Globus pallidus (tissue), 1 donor: Measurements from ENCODE around the gene RABL6.
"Not testable (repeated sequence)": the region's sequence is repeated elsewhere in the genome, so short reads cannot be mapped to it uniquely, and the experiment has no call there.

Experiments used
- DNase-seq: peaks from one replicate; pipeline ENCODE4 v3.0.0-alpha.2; 2015; ENCODE audit warnings: low spot score

The RABL6 gene

DNA sequence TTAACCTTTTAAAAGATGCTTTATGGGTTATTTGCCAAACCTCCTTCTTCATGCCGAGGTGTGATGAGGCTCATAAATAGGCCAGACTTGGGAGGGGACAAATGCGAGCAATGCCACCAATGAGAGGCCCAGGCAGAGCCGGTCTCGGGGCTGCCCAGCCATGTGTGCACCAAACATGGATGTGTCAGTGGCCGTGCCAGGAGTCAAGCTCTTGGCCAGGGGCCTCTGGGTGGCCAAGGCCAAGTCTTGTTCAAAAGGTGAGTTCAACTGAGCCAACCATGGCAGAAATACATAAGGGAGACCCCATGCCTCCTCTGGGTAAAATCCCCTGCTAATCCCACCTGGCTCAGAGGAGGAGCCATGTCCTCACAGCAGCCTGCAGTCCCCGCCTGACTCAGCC, 32.6 kb upstream of the RABL6 start:
- no peak for DNase-seq

DNA sequence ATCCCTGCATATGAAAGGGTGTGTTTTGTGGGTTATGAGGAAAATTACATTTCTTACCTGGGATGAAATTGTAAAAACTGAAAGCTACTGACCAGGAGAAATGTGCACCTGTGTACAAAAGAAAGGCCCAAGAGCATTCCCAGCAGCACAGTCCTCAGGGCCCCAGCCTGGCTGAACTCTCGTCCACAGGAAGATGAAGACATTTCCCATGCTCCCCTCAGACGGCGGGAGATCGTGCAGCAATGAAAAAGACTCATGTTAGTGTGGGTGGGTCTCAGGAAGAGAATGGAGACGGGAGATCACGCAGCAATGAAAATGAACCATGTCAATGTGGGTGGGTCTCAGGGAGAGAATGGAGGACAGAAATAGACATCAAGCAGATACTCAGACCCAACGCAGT, 30.8 kb upstream of the RABL6 start:
- DNase-seq = no peak

DNA sequence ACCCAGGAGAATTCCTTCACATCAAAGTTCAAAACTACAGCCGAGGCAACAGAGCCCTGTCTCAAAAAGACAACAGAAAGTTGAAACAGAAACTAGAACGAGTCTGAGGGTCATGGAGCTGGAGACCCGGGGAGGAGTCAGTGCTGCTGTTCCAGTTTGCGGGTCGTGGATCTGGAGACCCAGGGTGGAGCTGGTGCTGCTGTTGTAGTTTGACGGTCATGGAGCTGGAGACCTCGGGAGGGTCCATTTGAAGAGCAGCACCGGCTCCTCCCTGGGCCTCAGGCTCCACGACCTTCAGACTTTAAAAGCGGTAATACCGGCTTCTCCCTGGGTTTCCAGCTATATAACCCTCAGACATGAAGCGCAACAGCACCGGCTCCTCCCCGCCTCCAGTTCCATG, 30.4 kb upstream of the RABL6 start:
- DNase-seq = no peak

DNA sequence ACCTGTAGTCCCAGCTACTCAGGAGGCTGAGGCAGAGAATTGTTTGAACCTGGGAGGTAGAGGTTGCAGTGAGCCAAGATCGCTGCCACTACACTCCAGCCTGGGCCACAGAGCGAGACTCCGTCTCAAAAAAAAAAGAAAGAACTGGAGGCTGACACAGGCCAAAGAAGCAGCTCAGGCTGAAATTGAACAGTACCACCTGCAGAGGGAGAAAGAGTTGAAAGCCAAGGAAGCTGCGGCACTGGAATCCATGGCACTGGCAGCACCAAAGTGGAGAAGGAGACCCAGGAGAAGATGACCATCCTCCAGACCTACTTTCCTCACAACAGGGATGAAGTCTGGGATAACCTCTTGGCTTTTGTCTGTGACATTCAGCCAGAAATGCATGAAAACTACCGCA, 27.9 kb upstream of the RABL6 start:
- no peak for DNase-seq

DNA sequence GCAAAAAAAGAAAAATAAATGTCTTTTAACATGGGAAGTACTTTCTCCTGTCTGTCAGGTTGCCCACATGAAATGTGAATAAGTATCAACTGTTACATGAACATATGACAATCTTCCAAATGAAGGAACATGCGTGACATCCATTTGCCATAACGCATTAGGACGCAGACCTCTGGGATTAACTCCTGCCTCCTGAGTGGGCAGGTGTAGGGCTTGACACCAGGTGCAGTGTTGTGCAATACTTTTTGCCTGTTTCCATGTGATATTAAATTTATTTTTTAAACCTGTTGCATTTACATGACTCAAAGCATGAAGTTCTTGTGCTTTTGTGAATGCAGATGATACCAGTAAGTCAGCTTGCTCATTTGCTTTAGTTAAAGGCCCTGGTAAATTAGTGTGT, 25.3 kb upstream of the RABL6 start:
- DNase-seq = no peak

DNA sequence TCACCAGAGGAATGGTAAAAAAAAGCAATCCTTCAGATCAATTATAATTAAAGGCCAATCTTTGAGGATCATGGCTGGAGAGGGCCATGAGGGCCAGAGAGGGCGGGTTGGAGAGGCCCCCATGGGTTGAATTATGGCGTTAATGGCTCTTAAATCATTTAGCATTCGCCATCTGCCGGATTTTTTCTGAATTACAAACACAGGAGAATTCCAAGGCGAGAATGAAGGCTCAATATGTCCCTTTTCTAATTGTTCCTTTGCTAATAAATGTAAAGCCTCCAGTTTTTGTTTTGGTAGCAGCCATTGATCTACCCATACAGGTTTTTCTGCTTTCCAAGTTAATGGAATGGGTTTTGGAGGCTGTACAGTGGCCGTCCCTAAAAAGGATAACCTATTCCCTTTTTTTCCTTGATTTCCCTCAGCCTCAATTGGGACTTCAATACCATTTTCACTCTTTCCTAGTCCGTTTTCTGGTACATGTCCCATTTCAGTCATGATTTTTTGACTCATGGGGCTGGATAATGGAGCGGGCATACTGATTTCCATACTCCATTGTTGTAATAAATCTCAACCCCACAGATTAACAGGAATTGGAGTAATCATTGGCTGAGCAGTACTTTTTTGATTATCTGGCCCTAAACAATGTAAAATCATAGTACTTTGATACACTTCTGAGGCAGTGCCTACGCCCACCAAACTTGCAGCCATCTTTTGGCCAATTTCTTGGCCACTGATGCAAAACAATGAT, 23.3 kb upstream of the RABL6 start:
- no peak for DNase-seq

DNA sequence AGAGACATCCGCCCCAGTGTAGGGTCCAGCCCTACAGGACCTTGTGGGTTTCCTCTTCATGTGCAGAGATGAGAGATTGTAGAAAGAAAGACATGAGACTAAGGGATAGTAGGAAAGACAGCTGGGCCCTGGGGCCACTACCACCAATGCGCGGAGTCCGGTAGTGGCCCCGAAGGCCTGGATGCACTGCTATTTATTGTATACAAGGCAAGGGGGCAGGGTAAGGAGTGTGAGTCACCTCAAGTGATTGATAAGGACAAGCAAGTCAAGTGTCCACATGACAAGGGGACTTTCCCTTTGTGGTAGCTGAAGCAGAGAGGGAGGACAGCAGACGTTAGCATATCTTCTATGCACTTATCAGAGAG, 22.8 kb upstream of the RABL6 start:
- no peak for DNase-seq

DNA sequence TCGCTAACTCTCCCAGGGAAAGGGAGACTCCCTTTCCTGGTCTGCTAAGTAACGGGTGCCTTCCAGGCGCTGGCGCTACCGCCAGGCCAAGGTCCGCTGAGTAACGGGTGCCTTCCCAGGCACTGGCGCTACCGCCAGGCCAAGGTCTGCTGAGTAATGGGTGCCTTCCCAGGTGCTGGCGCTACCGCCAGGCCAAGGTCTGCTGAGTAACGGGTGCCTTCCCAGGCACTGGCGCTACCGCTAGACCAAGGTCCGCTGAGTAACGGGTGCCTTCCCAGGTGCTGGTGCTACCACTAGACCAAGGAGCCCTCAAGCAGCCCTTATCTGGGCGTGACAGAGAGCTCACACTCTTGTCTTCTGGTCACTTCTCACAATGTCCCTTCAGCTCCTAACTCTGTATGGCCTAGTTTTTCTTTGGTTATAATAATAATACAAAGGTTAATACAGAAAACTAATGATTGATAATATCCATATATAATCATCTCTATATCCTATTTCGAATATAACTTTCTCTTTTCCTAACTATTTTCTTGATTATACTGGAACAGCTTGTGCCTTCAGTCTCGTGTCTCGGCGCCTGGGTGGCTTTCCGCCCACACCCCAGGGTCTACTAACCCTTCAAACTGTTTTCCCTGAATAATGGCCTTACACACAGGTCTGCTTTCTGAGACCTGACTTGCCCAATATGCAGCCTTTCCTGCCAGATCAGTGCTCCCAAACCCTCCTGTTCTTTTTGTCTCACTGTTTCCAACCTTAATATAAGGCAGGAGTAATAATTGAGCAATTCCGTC, 22.0 kb upstream of the RABL6 start:
- not testable (repeated sequence) for DNase-seq

DNA sequence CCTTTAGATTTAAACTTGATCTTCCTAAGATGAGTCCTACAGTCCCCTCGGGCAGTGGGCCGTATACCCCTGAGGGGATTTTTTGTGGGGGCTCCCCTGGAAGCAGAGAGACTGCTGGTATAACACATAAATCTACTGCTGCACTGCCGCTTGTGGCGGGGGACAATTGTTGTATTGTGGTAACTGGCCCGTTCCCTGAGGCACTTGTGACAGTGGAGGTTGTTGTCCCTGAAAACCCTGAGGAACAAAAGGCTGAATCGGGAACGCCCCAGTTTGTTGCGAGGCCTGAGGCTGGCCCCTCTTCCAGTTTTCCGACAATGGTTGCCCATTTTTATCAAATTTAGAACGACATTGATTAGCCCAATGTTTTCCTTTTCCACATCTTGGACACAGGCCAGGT, 21.3 kb upstream of the RABL6 start:
- peak; percentile 86 for DNase-seq

DNA sequence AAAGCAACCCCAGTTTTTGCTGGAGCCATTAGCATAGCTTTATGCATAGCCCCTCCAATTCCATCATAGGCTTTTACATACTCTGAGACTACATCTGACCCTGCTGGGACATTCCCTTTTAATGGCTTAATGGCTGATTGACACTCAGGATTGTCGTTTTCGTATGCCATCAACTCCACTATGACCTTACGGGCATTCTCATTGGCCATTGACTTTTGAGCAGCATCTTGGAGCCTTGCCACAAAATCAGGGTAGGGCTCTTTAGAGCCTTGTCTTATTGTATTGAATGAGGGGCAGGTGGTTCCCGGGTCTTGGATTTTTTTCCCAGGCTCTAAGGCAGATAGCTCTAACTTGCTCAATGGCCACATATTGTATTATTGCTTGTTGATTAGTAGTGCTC, 20.8 kb upstream of the RABL6 start:
- peak; percentile 44 for DNase-seq

DNA sequence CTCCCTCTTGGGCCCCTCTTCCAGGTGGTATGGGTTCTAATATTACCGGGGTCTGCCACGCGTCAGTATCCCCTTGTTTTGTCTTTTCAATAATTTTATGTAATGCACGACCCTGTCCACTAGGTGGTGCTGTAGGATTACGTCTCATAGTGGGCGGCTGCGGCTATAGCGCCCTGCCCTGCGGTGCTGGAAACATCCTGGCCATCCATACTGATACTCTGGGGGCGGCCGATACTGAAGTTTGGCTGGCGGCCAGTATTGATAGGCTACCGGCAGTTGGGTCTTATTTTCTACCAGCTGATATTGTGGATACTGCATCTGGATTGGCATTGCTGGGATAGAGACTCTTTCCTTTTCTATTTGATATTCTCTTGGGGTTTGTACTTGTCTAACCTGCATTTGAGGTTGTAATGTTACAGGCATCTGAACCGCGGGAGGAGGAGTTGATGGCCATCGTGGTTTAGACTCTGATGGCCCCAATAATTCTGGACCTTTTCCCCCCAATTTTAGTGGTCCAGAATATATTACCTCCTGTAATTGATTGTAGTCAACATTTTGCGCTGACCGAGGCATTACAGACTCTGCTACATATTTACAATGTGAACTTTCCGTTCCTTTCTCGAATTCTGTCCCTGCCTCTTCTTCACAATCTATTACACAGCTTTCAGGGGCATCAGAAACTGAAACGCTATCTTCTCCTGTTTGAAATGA, 19.9 kb upstream of the RABL6 start:
- peak; percentile 81 for DNase-seq

DNA sequence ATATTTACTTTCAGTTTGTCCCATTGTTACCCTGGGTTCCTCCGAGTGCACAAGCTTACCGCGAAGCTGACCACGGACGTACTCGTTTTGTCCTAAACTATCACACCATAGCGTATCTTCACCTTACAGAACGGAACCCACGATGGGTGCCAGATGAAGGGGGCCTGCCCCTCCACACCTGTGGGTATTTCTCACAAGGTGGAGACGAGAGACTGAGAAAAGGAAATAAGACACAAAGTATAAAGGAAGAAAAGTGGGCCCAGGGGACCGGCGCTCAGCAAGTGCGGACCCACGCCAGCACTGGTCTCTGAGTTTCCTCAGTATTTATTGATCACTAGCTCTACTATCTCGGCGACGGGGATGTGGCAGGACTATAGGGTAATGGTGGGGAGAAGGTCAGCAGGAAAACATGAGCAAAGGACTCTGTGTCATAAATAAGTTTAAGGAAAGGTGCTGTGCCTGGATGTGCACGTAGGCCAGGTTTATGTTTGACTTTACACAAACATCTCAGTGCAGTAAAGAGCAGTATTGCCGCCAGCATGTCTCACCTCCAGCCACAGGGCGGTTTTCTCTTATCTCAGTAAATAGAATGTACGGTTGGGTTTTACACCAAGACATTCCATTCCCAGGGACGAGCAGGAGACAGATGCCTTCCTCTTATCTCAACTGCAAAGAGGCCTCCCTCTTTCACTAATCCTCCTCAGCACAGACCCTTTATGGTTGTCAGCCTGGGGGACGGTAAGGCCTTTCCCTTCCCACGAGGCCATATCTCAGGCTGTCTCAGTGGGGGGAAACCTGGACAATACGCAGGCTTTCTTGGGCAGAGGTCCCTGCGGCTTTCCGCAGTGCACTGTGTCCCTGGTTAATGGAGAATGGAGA, 18.9 kb upstream of the RABL6 start:
- not testable (repeated sequence) for DNase-seq

DNA sequence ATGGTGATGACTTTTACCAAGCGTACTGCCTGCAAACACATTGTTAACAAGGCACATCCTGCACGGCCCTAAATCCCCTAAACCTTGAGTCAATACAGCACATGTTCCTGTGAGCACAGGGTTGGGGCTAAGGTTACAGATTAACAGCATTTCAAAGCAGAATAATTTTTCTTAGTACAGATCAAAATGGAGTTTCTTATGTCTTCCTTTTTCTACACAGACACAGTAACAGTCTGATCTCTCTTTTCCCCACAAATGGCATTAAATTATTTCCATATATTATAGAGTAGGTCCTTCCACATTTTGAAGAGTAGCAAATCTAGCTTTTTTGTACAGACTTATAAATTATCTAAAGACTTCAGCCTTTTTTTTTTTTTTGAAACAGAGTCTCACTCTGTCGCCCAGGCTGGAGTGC, 18.2 kb upstream of the RABL6 start:
- no peak for DNase-seq

DNA sequence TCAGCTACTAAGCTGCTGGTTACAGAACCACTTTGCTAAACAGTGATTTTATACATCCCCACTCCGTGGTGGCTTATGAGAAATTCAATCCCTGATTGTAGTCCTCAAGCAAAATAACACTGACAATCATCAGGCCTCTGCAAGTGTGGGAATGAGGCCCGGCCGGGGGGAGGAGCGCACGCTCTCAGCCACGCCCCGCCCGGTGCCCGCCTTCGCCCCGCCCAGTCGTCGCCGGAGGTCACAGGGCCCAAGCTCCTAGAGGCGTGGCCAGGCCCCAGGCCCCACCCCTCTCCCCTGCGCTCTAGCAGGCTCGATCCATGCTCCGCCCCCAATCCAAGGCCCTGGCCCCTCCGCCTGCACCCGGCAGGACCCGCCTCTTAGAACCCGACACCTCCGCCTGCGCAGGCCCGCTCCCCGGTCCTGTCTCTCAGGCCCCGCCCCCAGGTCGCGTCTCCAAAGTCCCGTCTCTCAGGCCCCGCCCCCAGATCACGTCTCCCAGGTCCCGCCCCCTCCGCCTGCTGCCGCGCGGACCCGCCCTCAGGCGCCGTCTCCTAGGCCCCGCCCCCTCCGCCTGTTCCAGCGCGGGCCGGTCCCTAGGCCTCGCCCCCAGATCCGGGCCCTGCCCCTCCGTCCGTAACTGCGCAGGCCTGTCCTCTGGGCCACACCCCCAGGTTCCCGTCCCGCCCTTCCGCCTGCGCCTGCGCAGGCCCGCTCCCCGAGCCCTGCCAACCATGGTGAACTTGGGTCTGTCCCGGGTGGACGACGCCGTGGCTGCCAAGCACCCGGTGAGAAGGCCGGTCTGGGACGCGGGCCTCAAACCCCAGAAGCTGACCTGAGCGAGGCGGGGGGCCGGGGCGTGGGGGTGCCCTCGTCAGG, 16.9 kb upstream of the RABL6 start, which contains the start of gene TMEM141:
TMEM141 (plus strand) TSS at position 705 of the 876 bp plus-strand sequence; CDS start at position 732, 27 bp downstream.
- DNase-seq = peak; percentile 100

DNA sequence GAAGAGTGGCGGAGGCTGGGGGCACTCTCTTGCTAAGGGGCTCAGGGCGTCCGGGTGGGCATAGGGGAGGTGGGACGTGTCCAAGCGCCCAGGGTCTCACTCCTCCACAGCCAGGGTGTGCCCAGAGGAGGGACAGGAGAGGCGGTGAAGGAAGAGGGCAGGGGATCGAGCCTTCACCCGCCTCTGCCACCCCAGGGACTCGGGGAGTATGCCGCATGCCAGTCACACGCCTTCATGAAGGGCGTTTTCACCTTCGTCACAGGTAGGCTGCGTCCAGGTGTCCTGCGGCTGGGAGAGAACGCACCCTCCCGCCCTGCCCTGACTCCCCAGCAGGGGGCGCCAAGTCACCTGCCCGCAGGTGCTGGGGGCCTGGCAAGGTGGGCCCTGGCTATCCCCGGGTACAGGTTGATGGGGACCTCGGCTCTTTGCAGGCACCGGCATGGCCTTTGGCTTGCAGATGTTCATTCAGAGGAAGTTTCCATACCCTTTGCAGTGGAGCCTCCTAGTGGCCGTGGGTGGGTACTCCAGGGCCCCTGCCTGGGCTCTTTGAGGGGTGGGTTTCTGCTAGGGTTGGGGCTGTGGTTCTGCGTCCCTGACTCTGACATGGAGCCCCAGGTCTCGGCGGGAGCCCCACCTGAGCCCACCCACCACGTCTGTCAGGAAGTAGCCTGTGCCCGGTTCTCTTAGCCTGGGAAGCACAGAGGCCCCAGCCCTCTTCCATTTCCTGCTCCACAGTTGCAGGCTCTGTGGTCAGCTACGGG, 16.1 kb upstream of the RABL6 start:
- DNase-seq = no peak

DNA sequence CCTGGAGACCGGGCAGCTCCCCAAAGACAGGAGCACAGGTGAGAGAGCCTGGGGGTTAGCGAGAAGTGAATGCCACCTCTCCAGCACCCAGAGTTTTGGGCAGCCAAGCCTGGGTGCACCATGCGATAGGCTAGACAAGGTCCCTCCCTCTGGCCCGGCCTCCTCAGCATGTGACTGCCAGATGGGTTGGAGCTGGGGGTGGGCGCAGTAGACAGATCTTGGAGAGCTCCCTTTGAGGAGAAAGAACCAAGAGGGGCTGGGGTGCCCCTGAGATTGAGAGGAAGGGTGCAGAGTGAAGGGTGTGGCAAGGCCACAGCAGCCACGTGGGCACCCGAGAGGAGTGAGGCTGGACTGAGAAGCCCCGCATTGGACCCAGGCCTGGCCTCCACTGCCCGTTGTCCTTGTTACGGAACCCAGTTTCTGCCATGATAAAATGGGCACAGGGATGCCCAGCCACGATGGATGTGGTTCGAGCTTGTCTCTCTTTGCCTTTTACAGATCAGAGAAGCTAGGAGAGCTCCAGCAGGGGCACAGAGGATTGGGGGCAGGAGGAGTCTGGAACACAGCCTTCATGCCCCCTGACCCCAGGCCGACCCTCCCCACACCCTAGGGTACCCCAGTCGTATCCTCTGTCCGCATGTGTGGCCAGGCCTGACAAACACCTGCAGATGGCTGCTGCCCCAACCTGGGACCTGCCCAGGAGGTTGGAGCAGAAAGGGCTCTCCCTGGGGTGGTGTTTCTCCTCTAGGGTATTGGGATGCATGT, 15.2 kb upstream of the RABL6 start:
- no peak for DNase-seq

DNA sequence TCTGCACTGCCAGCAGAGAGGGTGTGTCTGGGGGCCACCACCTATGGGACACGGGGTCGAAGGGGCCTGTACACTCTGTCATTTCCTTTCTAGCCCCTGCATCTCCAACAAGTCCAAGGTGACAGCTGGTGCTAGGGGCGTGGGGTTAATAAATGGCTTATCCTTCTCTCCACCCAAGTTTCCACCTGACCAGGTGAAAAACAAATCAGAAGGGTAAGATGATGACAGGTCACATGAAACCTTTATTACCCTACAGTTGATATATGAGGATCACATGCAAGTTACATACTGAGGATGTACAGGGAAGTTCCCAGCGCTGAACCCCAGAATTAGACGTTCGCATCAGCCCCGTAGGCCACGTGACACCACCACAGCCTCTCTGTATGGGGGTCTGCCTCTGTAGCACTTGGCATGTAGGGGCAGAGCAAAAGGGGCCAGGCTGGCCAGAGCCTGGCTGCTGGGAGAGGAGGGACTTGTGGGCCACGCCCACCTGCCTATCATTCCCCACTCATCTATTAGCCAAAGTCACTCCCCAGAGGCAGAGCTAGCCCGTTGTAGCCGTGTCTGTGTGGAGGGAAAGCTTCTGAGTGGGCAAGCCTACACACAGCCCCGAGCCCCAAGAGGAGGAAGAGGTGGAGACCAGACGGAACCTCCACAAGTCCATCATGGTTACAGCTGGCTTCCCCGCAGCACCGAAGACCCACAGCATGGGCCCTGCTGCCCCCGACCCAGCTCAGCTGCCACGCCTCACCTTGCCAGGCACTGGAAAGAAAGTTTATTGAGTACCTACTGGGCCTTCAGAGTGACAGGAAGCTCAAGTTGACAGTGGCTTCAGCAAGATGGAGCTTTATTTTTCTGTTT, 14.4 kb upstream of the RABL6 start:
- DNase-seq = no peak

DNA sequence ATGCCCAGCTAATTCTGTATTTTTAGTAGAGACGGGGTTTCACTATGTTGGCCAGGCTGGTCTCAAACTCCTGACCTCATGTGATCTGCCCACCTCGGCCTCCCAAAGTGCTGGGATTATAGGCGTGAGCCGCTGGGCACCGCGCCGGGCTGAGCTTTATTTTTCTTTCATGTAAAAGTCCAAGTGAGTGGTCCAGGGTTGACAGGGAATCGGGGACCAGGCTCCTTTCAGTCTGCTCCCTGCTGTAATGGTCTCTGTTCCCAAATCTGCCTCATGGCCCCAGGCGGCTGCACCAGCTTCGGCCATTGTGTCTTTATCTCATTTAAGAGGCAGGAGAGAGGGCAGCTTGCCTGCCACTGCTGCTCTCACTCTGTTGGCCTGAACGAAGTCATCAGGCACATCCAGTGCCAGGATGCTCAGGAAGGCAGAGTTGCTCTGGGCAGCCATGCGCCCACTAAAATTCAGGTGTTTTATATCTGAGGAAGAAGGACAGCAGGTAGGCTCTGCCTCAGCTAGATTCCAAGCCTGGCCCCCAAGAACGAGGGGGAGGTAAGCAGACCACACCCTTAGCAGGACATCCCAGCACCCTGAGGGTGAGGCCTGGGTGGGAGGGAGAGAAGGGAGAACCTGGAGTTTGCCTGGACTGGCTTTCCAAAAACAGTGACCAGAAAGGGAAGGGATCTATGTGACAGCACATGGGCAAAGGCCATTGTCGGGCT, 13.3 kb upstream of the RABL6 start:
- no peak for DNase-seq
